Naive thymus-derived CD4-positive, alpha-beta T cell (primary cell): ENCODE measurements around the gene BIRC3. TPM values are rescaled to one million over a fixed set of nuclear protein-coding genes. Genes with fewer than 3 reads are reported as not detected.

Source experiments
- ATAC-seq: fragments of 150-1000 bp; cut with Tn5 transposase; 2 replicates; pipeline ENCODE4 v1.10.0; 2021; ENCODE audit warnings: mild to moderate bottlenecking, moderate library complexity
- CTCF ChIA-PET: fragments of 350-600 bp; sonication (Branson Sonifier 250); formaldehyde crosslinking; loops from one replicate; lab custom pipeline; 2021; ENCODE audit warnings: antibody characterized with exemption; lab: Charles Lee
- POLR2A ChIA-PET: fragments of 350-600 bp; sonication (Branson Sonifier 250); formaldehyde crosslinking; loops from one replicate; lab custom pipeline; 2021; ENCODE audit warnings: antibody characterized with exemption, inconsistent platforms; lab: Charles Lee
- DNase-seq, 9 donors: peaks; one replicate each; pipeline versions ENCODE4 v3.0.0 to v3.0.0-alpha.2; 2020 to 2022; ENCODE audit warnings: mixed read lengths in 1 of 9
- H3K27ac ChIP-seq: one replicate; pipeline ENCODE4 v1.7.0; 2013; ENCODE audit warnings: mild to moderate bottlenecking, low read depth, low read length, moderate library complexity
- H3K27me3 ChIP-seq, 2 donors: one replicate each; pipeline ENCODE4 v1.7.0; 2013; ENCODE audit warnings: low read length in 2 of 2, mild to moderate bottlenecking in 2 of 2, moderate library complexity in 2 of 2; ENCODE audit not compliant: control insufficient read depth in 2 of 2, insufficient read depth in 2 of 2
- H3K36me3 ChIP-seq, 3 experiments: 1 replicate in 2 of 3; 2 replicates in 1 of 3; pipeline ENCODE4 v1.7.0; 2013; ENCODE audit warnings: low read length in 3 of 3, mild to moderate bottlenecking in 3 of 3, moderate library complexity in 1 of 3; ENCODE audit not compliant: insufficient read depth in 3 of 3, control insufficient read depth in 2 of 3
- H3K4me1 ChIP-seq, 2 donors: one replicate each; pipeline ENCODE4 v1.7.0; 2013; ENCODE audit warnings: low read length in 2 of 2, mild to moderate bottlenecking in 2 of 2, moderate library complexity in 1 of 2; ENCODE audit not compliant: control insufficient read depth in 2 of 2, insufficient read depth in 2 of 2
- H3K4me3 ChIP-seq: 2 replicates; pipeline ENCODE4 v1.7.0; 2013; ENCODE audit warnings: mild to moderate bottlenecking, low read length
- H3K9me3 ChIP-seq, 3 experiments: 1 replicate in 2 of 3; 2 replicates in 1 of 3; pipeline ENCODE4 v1.7.0; 2013; ENCODE audit warnings: low read length in 3 of 3; ENCODE audit not compliant: control insufficient read depth in 2 of 3
- H3K27ac Mint-ChIP-seq, 9 donors: one replicate each; pipeline ENCODE4 v1.8.0; 2020 to 2022; ENCODE audit warnings: mixed read lengths in 9 of 9, mild to moderate bottlenecking in 8 of 9, moderate library complexity in 5 of 9, inconsistent platforms in 2 of 9
- H3K27me3 Mint-ChIP-seq, 5 donors: one replicate each; pipeline ENCODE4 v1.8.0; 2021 to 2022; ENCODE audit warnings: mixed read lengths in 5 of 5, mild to moderate bottlenecking in 1 of 5
- H3K36me3 Mint-ChIP-seq, 5 donors: one replicate each; pipeline ENCODE4 v1.8.0; 2020 to 2022; ENCODE audit warnings: mixed read lengths in 5 of 5, mild to moderate bottlenecking in 3 of 5, inconsistent platforms in 1 of 5
- H3K4me1 Mint-ChIP-seq, 7 donors: one replicate each; pipeline ENCODE4 v1.8.0; 2020 to 2022; ENCODE audit warnings: mixed read lengths in 7 of 7, mild to moderate bottlenecking in 3 of 7, inconsistent platforms in 1 of 7
- H3K4me3 Mint-ChIP-seq, 10 donors: one replicate each; pipeline ENCODE4 v1.8.0; 2020 to 2022; ENCODE audit warnings: mild to moderate bottlenecking in 10 of 10, mixed read lengths in 10 of 10, moderate library complexity in 6 of 10, inconsistent platforms in 2 of 10
- H3K9me3 Mint-ChIP-seq, 11 donors: one replicate each; pipeline ENCODE4 v1.8.0; 2020 to 2022; ENCODE audit warnings: mixed read lengths in 11 of 11, mild to moderate bottlenecking in 4 of 11, inconsistent platforms in 1 of 11, moderate library complexity in 1 of 11
- intact Hi-C, 2 donors: fragments of 100-400 bp; cut with micrococcal nuclease; formaldehyde crosslinking; loops; one replicate each; pipeline ENCODE4 v1.15.1; 2023
- polyA plus RNA-seq, 2 donors: library from polyadenylated mRNA; unstranded; fragments of 300-500 nt; fragmentation: Illumina TruSeq; gene quantifications; one replicate each; pipeline ENCODE4 v1.2.3, GENCODE V29; 2021
- total RNA-seq, 6 experiments: library from RNA in 5 of 6; stranded (reverse) in 5 of 6; gene quantifications; 1 replicate in 5 of 6; 2 replicates in 1 of 6; pipeline ENCODE4 v1.2.3 and lab custom pipeline; 2021 to 2026

Gene BIRC3
- total and polyA plus RNA-seq, 7 experiments from 2014 or later, result 18.8 to 160 (median 68.1) TPM

GRCh38 chr11:102272047-102272824 is 45.0 kb upstream of the BIRC3 start:
- Mint-ChIP-seq H3K27me3 (peaks cover 4 to 44% (median 20%) of the 10 kb centered on the region in 5 donors), H3K36me3 (peaks cover 0 to 3% (median 0%) of the 10 kb centered on the region in 5 donors), H3K9me3 (peaks cover 0 to 2% (median 0%) of the 10 kb centered on the region in 11 donors), H3K4me3 (peak overlapping the region in 5 of 10 donors; percentile 1 to 64 (median 14)), H3K27ac (no peak overlapping the region), H3K4me1 (peaks cover 14 to 47% (median 38%) of the 10 kb centered on the region in 7 donors)
- peaks cover 10 to 17% of the 10 kb centered on the region in 2 donors for H3K4me1 ChIP-seq
- CTCF ChIA-PET, result no interaction called here
- no peak overlapping the region for H3K27ac ChIP-seq
- H3K36me3 ChIP-seq, result no peaks in the 10 kb centered on the region
- DNase-seq (peak in 1 of 9 donors; percentile 19), ATAC-seq (no peak)
- H3K9me3 ChIP-seq, result no peaks in the 10 kb centered on the region
- POLR2A ChIA-PET, result no interaction called here
- H3K27me3 ChIP-seq, result no peaks in the 10 kb centered on the region
- intact Hi-C loops, result no loop called here
- no peak overlapping the region for H3K4me3 ChIP-seq

GRCh38 chr11:102274628-102275027 is 42.7 kb upstream of the BIRC3 start:
- peaks cover 0 to 3% (median 0%) of the 10 kb centered on the region in 5 donors for H3K36me3 Mint-ChIP-seq
- no peaks in the 10 kb centered on the region for H3K36me3 ChIP-seq
- H3K27me3 Mint-ChIP-seq, result peaks cover 5 to 27% (median 15%) of the 10 kb centered on the region in 5 donors
- peaks cover 0 to 2% (median 0%) of the 10 kb centered on the region in 11 donors for H3K9me3 Mint-ChIP-seq
- intact Hi-C loops, result no loop called here
- POLR2A ChIA-PET, result interaction anchor here (0.7 kb wide), 1 partner anchor 276 kb away, joined by 3 read pairs; no protein-coding TSS in a partner anchor
- ATAC-seq, result no peak
- H3K27me3 ChIP-seq, result no peaks in the 10 kb centered on the region
- H3K4me3 Mint-ChIP-seq, result no peak overlapping the region
- H3K9me3 ChIP-seq, result no peaks in the 10 kb centered on the region
- H3K27ac Mint-ChIP-seq, result no peak overlapping the region
- H3K4me1 ChIP-seq, result peaks cover under 1 to 10% of the 10 kb centered on the region in 2 donors
- peaks cover 4 to 30% (median 24%) of the 10 kb centered on the region in 7 donors for H3K4me1 Mint-ChIP-seq
- H3K4me3 ChIP-seq, result no peak overlapping the region
- no peak overlapping the region for H3K27ac ChIP-seq
- no peak for DNase-seq
- CTCF ChIA-PET, result interaction anchor here (0.6 kb wide), 1 partner anchor 60 kb away, joined by 4 read pairs; no protein-coding TSS in a partner anchor

- Histone ChIP-seq H3K36me3 (no peaks in the 10 kb centered on the region), H3K9me3 (no peaks in the 10 kb centered on the region), H3K4me3 (no peak overlapping the region), H3K27ac (no peak overlapping the region), H3K4me1 (no peaks in the 10 kb centered on the region), H3K27me3 (no peaks in the 10 kb centered on the region)
- POLR2A ChIA-PET, result no interaction called here
- H3K4me3 Mint-ChIP-seq, result no peak overlapping the region
- H3K4me1 Mint-ChIP-seq, result peaks cover 6 to 23% (median 16%) of the 10 kb centered on the region in 7 donors
- no peak for DNase-seq
- CTCF ChIA-PET, result interaction anchor here (1.3 kb wide), 1 partner anchor 11 kb away, joined by 6 read pairs; no protein-coding TSS in a partner anchor
- peaks cover 5 to 21% (median 15%) of the 10 kb centered on the region in 5 donors for H3K27me3 Mint-ChIP-seq
- peaks cover 0 to 2% (median 0%) of the 10 kb centered on the region in 11 donors for H3K9me3 Mint-ChIP-seq
- intact Hi-C loops, result no loop called here
- H3K36me3 Mint-ChIP-seq, result peaks cover 0 to 3% (median 0%) of the 10 kb centered on the region in 5 donors
- peak overlapping the region in 1 of 9 donors; percentile 6 for H3K27ac Mint-ChIP-seq
- ATAC-seq, result no peak
Observed at GRCh38 chr11:102276362-102276761, 40.9 kb upstream of the BIRC3 start.

GRCh38 chr11:102276783-102277182 is 40.5 kb upstream of the BIRC3 start:
- H3K27me3 ChIP-seq, result no peaks in the 10 kb centered on the region
- peaks cover 0 to 3% (median 0%) of the 10 kb centered on the region in 5 donors for H3K36me3 Mint-ChIP-seq
- H3K9me3 ChIP-seq, result no peaks in the 10 kb centered on the region
- H3K27me3 Mint-ChIP-seq, result peaks cover 5 to 21% (median 15%) of the 10 kb centered on the region in 5 donors
- DNase-seq, result no peak
- H3K4me1 ChIP-seq, result no peaks in the 10 kb centered on the region
- H3K9me3 Mint-ChIP-seq, result peaks cover 0 to 2% (median 0%) of the 10 kb centered on the region in 11 donors
- no peak for ATAC-seq
- peak overlapping the region in 1 of 9 donors; percentile 6 for H3K27ac Mint-ChIP-seq
- no peak overlapping the region for H3K4me3 Mint-ChIP-seq
- intact Hi-C loops, result no loop called here
- no peaks in the 10 kb centered on the region for H3K36me3 ChIP-seq
- H3K27ac ChIP-seq, result no peak overlapping the region
- peaks cover 6 to 19% (median 16%) of the 10 kb centered on the region in 7 donors for H3K4me1 Mint-ChIP-seq
- H3K4me3 ChIP-seq, result no peak overlapping the region
- CTCF ChIA-PET, result interaction anchor here (1.3 kb wide), 1 partner anchor 11 kb away, joined by 6 read pairs; no protein-coding TSS in a partner anchor
- POLR2A ChIA-PET, result no interaction called here

GRCh38 chr11:102279641-102280170 is 37.6 kb upstream of the BIRC3 start:
- no peaks in the 10 kb centered on the region for H3K4me1 ChIP-seq
- peaks cover 0 to 2% (median 0%) of the 10 kb centered on the region in 11 donors for H3K9me3 Mint-ChIP-seq
- peaks cover 0 to 3% (median 0%) of the 10 kb centered on the region in 5 donors for H3K36me3 Mint-ChIP-seq
- no peak for DNase-seq
- peaks cover 5 to 16% (median 10%) of the 10 kb centered on the region in 5 donors for H3K27me3 Mint-ChIP-seq
- H3K27ac ChIP-seq, result no peak overlapping the region
- intact Hi-C loops, result loop anchor here in 1 of 2 donors (1.0 kb wide), 1 partner anchor 11 kb away; no protein-coding TSS in a partner anchor
- no peaks in the 10 kb centered on the region for H3K36me3 ChIP-seq
- peak overlapping the region in 6 of 10 donors; percentile 24 to 59 (median 38) for H3K4me3 Mint-ChIP-seq
- H3K4me1 Mint-ChIP-seq, result peaks cover 0 to 7% (median 6%) of the 10 kb centered on the region in 7 donors
- no peaks in the 10 kb centered on the region for H3K27me3 ChIP-seq
- POLR2A ChIA-PET, result interaction anchor here (1.2 kb wide), 1 partner anchor 14 kb away, joined by 3 read pairs; no protein-coding TSS in a partner anchor
- H3K9me3 ChIP-seq, result no peaks in the 10 kb centered on the region
- CTCF ChIA-PET, result interaction anchor here (0.8 to 1.1 kb wide), 2 partner anchors 9 to 11 kb away, joined by 3 to 5 read pairs; no protein-coding TSS in a partner anchor
- H3K4me3 ChIP-seq, result no peak overlapping the region
- peak; percentile 29 for ATAC-seq
- peak overlapping the region in 1 of 9 donors; percentile 19 for H3K27ac Mint-ChIP-seq

- Mint-ChIP-seq H3K36me3 (peaks cover 0 to 3% (median 0%) of the 10 kb centered on the region in 5 donors), H3K9me3 (peaks cover 0 to 2% (median 0%) of the 10 kb centered on the region in 11 donors), H3K4me3 (peak overlapping the region in 2 of 10 donors; percentile 4 to 35), H3K27me3 (peaks cover 5 to 16% (median 10%) of the 10 kb centered on the region in 5 donors), H3K4me1 (peaks cover 0 to 7% (median 6%) of the 10 kb centered on the region in 7 donors), H3K27ac (no peak overlapping the region)
- ChIA-PET POLR2A (interaction anchor here (0.5 to 1.6 kb wide), 3 partner anchors 13 to 40 kb away, joined by 3 to 4 read pairs (median 3); no protein-coding TSS in a partner anchor), CTCF (interaction anchor here (0.8 to 1.1 kb wide), 2 partner anchors 8 to 11 kb away, joined by 3 to 5 read pairs; no protein-coding TSS in a partner anchor)
- intact Hi-C loops, result loop anchor here in 1 of 2 donors (1.0 kb wide), 1 partner anchor 12 kb away; no protein-coding TSS in a partner anchor
- Histone ChIP-seq H3K9me3 (no peaks in the 10 kb centered on the region), H3K27ac (no peak overlapping the region), H3K4me1 (no peaks in the 10 kb centered on the region), H3K4me3 (no peak overlapping the region), H3K27me3 (no peaks in the 10 kb centered on the region), H3K36me3 (no peaks in the 10 kb centered on the region)
- ATAC-seq (no peak), DNase-seq (no peak)
Observed at GRCh38 chr11:102280245-102280833, 36.9 kb upstream of the BIRC3 start.
